NCI-H526 treated with DMSO at 0.1 percent for 48 hours (cell line): ENCODE measurements around the gene RBM47.

Source experiments
- DNase-seq: peaks from one replicate; lab custom pipeline; 2025; lab: John Stamatoyannopoulos, UW

Gene RBM47

GRCh38 chr4:40586729-40587128 is 42.9 kb downstream of the RBM47 start:
- DNase-seq = no peak

- DNase-seq = no peak
These were observed 43.6 kb downstream of the RBM47 start for GRCh38 chr4:40586034-40586433.

DNA sequence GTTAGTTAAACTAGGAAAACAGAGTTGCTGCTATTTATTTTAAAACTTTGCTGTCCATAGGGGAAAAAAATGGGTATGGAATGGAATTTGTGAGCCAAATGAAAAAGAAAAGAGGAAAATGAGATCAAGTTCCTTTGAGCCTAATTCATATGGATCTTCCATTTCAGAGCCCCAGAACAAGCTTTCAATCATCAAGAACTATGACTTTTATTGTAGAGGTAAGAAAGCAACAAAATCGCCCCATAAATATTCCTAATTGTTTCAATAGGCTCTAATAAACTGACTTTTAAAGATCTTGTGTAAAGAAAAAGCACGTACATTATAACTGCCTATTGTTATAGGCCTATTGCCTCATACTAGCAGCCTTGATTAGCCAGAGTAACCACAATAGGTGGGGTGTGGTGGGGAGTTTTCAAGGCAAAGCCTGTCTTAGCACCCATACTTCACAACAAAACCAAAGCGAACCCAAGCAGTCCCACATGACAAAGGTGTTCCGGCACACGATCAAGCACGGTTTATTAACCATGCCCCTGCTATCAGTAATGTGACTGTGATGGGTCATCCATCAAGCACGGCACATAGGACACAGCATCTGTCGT is 44.4 kb downstream of the RBM47 start:
- no peak for DNase-seq

- DNase-seq = no peak
These were observed 45.0 kb downstream of the RBM47 start for GRCh38 chr4:40584517-40585141.

- no peak for DNase-seq
These were observed 45.7 kb downstream of the RBM47 start for GRCh38 chr4:40583850-40584439.

GRCh38 chr4:40582413-40582812 is 47.3 kb downstream of the RBM47 start:
- DNase-seq = no peak

DNA sequence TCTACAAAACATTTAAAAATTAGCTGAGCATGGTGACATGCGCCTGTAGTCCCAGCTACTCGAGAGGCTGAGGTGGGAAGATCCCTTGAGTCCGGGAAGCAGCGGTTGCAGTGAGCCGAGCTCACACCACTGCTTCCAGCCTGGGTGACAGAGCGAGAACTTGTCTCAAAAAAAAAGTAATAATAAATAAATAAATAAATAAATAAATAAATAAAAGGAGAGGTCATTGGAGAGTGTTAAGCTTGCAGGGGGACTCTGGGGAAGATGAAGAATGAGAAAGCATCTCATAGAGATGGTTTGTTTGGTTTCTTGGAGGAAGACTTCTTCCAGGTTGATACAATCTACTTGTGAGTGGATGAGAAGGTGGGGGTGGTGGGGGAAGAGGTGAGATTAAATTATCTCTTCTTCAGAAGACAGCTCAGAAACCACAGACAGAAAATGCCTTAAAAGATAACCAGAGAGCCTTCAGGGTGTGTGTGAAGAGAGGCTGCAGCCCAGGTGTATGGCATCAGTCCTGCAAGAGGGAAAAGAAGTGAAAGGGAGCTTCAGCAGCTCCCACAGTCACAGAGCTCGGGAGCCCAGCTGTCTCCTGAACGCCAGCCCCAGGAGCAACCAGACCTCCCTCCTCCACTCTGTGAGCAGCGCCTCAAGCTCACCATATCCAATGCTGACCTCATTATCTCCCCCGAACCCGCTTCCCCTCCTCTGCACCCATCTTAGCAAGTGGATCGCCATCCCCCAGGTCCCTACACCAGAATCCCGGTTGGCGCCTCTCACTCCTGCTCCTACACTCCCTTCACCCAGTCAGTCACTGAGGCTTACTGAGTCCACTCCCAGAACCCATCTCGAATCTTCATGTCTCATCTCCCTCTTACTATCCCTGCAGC is 48.2 kb downstream of the RBM47 start:
- no peak for DNase-seq

DNA sequence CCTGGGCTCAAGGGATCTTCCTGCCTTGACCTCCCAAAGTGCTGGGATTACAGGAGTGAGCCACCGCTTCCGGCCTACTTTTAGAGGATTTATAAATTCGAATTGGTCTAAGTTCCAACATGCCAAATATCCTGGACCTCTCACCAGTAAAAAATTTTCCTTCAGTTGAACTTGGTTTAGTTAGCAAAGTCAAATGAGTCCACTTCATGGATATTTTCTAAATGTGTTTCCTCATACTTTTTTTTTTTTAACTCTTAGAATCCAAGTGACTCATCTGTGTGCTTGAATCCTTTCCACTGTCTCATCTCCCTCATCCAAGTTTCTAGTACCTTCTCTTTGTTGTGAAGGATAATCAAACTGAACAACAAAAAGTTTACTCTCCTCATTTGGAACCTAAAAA is 49.7 kb downstream of the RBM47 start:
- DNase-seq = no peak

DNA sequence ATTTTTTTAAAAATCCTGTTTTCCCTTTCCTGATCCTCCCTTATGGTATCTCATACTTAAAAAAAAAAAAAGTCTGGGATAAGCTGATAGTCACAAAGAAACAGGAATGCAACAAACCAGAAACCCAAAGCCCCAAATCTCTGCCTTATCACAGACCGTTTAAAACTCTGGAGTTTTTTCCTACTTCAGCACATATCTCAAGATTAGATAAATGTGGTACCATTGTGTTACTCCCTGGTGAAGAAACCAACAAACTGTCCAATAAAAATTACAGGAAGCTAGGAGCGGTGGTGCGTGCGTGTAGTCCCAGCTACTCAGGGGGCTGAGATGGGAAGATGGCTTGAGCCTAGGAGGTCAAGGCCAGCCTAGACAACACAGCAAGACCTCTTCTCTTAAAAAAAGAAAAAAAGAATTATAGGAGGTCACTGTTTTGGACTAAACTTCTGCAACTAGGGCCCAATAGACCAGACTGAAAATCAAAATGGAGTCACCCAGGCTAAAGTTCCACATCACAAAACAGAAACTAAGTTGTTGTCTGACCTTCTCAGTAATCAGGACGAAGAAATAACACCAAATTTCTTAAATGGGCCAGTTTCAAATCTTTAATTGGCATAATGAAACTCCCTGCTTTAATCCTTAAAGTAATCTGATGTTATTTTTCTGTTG is 51.9 kb downstream of the RBM47 start:
- no peak for DNase-seq

DNA sequence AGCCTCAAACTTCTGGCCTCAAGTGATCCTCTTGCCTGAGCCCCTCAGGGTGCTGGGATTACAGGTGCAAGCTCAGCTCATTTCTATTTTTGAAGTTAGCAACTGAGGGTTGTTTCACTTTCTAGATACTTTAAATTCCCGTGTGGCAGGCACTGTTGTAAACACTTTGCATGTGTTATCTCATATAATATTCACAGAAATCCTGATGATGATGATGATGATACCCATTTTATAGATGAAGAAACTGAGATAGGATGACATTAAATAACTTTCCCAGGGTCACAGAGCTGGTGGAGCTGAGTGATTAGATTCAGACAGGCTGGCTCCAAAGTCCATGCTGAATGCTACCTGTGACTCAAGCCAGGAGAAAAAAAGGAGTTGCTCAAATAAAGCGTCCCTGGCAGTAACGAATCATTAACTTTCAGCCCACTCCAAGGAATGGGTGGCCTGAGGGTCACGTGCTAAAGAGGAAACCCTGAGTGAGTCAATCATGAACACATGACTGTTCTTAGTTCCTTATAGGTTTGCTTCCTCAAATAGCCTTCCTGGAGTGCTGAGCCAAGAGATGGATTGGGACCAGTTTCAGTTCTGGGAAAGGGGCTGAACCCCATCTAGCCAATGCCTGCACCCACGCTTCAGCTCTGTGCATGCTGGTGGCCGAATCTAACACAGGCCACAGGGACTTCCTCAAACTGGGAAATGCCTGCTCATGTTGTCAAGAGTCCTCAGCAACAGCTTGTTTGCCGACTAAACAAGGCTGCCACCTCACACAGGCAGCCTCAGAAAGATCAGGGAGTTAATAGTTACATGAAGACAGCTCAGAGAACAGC is 52.8 kb downstream of the RBM47 start:
- DNase-seq = peak; percentile 25

DNA sequence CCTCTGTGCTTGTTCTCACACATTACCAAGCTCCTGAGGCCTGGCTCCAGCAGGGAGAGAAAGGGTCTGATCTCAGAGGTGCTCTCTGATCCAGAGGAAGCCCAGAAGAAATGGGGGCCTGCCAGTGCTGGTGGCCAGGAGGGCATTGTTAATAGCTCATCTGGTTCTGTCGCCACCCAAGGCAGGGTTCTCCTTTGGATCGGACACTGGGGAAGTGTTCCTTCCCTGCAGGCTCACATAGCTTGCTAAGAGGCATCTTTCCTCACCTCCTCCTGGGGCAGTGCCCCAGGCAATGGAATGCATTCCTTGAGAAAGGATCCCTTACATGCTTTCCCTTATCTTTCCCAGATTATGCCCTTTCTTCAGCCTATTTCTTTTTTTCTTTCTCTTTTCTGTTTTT is 53.8 kb downstream of the RBM47 start:
- DNase-seq = no peak

DNA sequence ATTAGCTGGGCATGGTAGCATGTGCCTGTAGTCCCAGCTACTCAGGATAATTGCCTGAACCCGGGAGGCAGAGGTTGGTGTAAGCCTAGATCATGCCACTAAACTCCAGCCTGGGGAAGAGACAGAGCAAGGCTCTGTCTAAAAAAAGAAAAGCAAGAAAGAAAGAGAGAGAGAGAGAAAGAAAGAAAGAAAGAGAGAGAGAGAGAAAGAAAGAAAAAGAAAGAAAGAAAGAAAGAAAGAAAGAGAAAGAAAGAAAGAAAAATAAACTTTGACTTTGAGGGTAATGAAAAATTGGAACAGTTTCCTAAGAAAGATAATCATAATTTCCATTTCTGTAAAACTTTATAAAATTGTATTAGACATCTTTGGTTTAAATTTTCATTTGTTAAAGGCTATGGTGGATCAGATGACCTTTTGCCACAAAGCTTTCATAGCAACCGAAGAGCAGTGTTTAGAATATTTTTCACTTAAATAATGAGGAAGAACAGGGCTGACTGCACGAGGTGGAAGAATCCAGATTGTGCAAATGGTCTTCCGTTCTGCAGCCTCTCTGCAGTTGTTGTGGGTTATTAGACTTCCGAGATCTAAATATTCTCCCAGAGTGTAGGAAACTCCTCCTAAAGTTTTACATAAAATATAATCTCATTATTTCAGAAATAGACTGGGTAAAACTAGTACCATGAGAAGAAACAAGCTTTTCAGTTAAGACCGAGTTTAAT is 55.9 kb downstream of the RBM47 start:
- DNase-seq = no peak

- no peak for DNase-seq
These were observed 56.9 kb downstream of the RBM47 start for GRCh38 chr4:40572692-40573310.

DNA sequence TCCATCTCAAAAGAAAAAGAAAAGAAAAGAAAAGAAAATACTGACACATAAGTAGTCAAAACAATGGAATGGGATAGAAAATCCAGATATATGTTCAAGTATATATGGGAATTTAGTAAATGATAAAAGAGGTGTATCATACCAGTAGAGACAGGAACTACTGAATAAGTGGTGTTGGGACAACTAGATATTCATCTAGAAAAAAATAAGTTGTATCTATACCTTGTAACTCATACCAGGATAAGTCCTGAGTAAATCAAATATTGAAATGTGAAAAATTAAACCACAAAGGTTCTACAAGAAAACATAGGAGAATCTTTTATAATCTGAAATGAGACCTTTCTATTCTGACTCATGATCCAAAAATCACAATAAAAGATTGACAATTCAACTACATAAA is 58.5 kb downstream of the RBM47 start:
- DNase-seq = no peak

- no peak for DNase-seq
These were observed 59.2 kb downstream of the RBM47 start for GRCh38 chr4:40570348-40571077.

- DNase-seq = no peak
These were observed 64.7 kb downstream of the RBM47 start for GRCh38 chr4:40564815-40565483.

GRCh38 chr4:40564004-40564403 is 65.7 kb downstream of the RBM47 start:
- DNase-seq = no peak

- no peak for DNase-seq
These were observed 66.3 kb downstream of the RBM47 start for GRCh38 chr4:40563401-40563800.

DNA sequence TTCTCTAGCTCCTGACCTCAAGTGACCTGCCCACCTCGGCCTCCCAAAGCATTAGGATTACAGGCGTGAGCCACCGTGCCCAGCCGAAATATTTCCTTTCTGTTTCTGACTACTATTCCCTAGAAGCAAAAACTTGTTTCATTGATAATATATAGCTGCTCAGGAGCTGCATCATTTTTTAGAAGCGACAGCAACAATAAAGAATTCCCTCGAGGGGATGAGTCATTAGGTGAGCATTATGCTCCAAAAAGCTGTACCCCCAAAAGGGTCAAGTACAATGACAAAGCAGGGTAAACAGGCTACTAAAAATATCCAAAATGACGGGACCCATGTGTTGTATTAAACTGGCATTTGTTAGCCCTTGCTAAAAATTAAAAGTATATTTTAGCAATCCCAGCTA is 67.0 kb downstream of the RBM47 start:
- no peak for DNase-seq
